H9 (cell line): ENCODE measurements around the gene NPHP4. TPM values are rescaled to one million over a fixed set of nuclear protein-coding genes. Genes with fewer than 3 reads are reported as not detected.
A peak's percentile ranks its signal among the peaks of the same experiment; 100 is the strongest.

ENCODE experiments used
- DNase-seq: peaks from one replicate; pipeline ENCODE4 v3.0.0-alpha.2; 2017
- H2AFZ ChIP-seq: one replicate; pipeline ENCODE4 v1.6.1; 2013; ENCODE audit warnings: mild to moderate bottlenecking, low read length, control low read depth, moderate library complexity
- H2AK5ac ChIP-seq: 2 replicates; pipeline ENCODE4 v1.6.1; 2013; ENCODE audit warnings: low read length, control low read depth, mixed read lengths; ENCODE audit not compliant: insufficient read length
- H2BK120ac ChIP-seq: one replicate; pipeline ENCODE4 v1.6.1; 2013; ENCODE audit warnings: low read depth, mild to moderate bottlenecking, low read length, control low read depth, inconsistent platforms; ENCODE audit not compliant: poor library complexity, severe bottlenecking
- H2BK12ac ChIP-seq: 2 replicates; pipeline ENCODE4 v1.6.1; 2013; ENCODE audit warnings: low read length, control low read depth, mixed read lengths, low read depth; ENCODE audit not compliant: insufficient read length
- H2BK15ac ChIP-seq: 2 replicates; pipeline ENCODE4 v1.6.1; 2013; ENCODE audit warnings: low read depth, low read length, control low read depth
- H2BK20ac ChIP-seq: one replicate; pipeline ENCODE4 v1.6.1; 2013; ENCODE audit warnings: low read depth, mild to moderate bottlenecking, low read length, control low read depth, inconsistent platforms; ENCODE audit not compliant: poor library complexity, severe bottlenecking
- H2BK5ac ChIP-seq: 2 replicates; pipeline ENCODE4 v1.6.1; 2013; ENCODE audit warnings: low read length, control low read depth, mixed read lengths; ENCODE audit not compliant: insufficient read length
- H3K14ac ChIP-seq: 2 replicates; pipeline ENCODE4 v1.6.1; 2013; ENCODE audit warnings: low read length, control low read depth; ENCODE audit not compliant: insufficient read depth
- H3K18ac ChIP-seq: 2 replicates; pipeline ENCODE4 v1.6.1; 2013; ENCODE audit warnings: low read depth, mild to moderate bottlenecking, mixed read lengths, low read length, control low read depth; ENCODE audit not compliant: insufficient read length
- H3K23ac ChIP-seq: 2 replicates; pipeline ENCODE4 v1.6.1; 2013; ENCODE audit warnings: low read length, control low read depth, mixed read lengths, low read depth; ENCODE audit not compliant: insufficient read length
- H3K23me2 ChIP-seq: 2 replicates; pipeline ENCODE4 v1.6.1; 2013; ENCODE audit warnings: low read depth, mild to moderate bottlenecking, mixed read lengths, low read length, control low read depth; ENCODE audit not compliant: insufficient read length, poor library complexity, severe bottlenecking
- H3K27ac ChIP-seq: 2 replicates; pipeline ENCODE4 v1.5.1; 2013; ENCODE audit warnings: low read length, control low read depth, mixed read lengths, low read depth; ENCODE audit not compliant: insufficient read length
- H3K27me3 ChIP-seq: 2 replicates; pipeline ENCODE4 v1.6.1; 2013; ENCODE audit warnings: low read length, control low read depth, inconsistent platforms; ENCODE audit not compliant: insufficient read depth
- H3K4ac ChIP-seq: 2 replicates; pipeline ENCODE4 v1.6.1; 2013; ENCODE audit warnings: low read depth, mild to moderate bottlenecking, control low read depth, inconsistent platforms, low read length, moderate library complexity
- H3K4me1 ChIP-seq: 2 replicates; pipeline ENCODE4 v1.6.1; 2013; ENCODE audit warnings: low read length, control low read depth, inconsistent platforms; ENCODE audit not compliant: insufficient read depth
- H3K4me2 ChIP-seq: 2 replicates; pipeline ENCODE4 v1.6.1; 2013; ENCODE audit warnings: low read length, control low read depth, mixed read lengths; ENCODE audit not compliant: insufficient read length, insufficient read depth
- H3K56ac ChIP-seq: 2 replicates; pipeline ENCODE4 v1.6.1; 2013; ENCODE audit warnings: low read depth, mild to moderate bottlenecking, mixed read lengths, low read length, control low read depth; ENCODE audit not compliant: insufficient read length
- H3K79me1 ChIP-seq: 2 replicates; pipeline ENCODE4 v1.6.1; 2013; ENCODE audit warnings: low read depth, mild to moderate bottlenecking, moderate library complexity, low read length, control low read depth, inconsistent platforms; ENCODE audit not compliant: insufficient read depth, poor library complexity, severe bottlenecking
- H3K79me2 ChIP-seq: 2 replicates; pipeline ENCODE4 v1.6.1; 2013; ENCODE audit warnings: low read length, control low read depth, inconsistent platforms; ENCODE audit not compliant: insufficient read depth
- H3K9ac ChIP-seq: 2 replicates; pipeline ENCODE4 v1.6.1; 2013; ENCODE audit warnings: low read length, control low read depth, mixed read lengths; ENCODE audit not compliant: insufficient read length; ENCODE audit errors: extremely low read depth
- H3K9me3 ChIP-seq: one replicate; pipeline ENCODE4 v1.6.1; 2013; ENCODE audit warnings: low read depth, low read length, inconsistent platforms; ENCODE audit not compliant: control insufficient read depth
- H3T11ph ChIP-seq: one replicate; pipeline ENCODE4 v1.6.1; 2013; ENCODE audit warnings: mild to moderate bottlenecking, low read length, control low read depth, inconsistent platforms
- H4K20me1 ChIP-seq: one replicate; pipeline ENCODE4 v1.6.1; 2013; ENCODE audit not compliant: control insufficient read depth, insufficient read length, insufficient read depth
- H4K5ac ChIP-seq: 2 replicates; pipeline ENCODE4 v1.6.1; 2013; ENCODE audit warnings: low read depth, mild to moderate bottlenecking, mixed read lengths, low read length, control low read depth; ENCODE audit not compliant: insufficient read length
- H4K8ac ChIP-seq: replicated peaks from 2 replicates; pipeline ENCODE4 v1.6.1; 2013; ENCODE audit warnings: low read length, control low read depth, mixed read lengths, low read depth; ENCODE audit not compliant: insufficient read length
- H4K91ac ChIP-seq: 2 replicates; pipeline ENCODE4 v1.6.1; 2013; ENCODE audit warnings: low read depth, mild to moderate bottlenecking, moderate library complexity, mixed read lengths, low read length, control low read depth; ENCODE audit not compliant: insufficient read length
- H3K27ac Mint-ChIP-seq, 3 experiments: 2 replicates in 2 of 3; 3 replicates in 1 of 3; pipeline ENCODE4 v1.8.0; 2020 to 2021; ENCODE audit warnings: mixed read lengths in 3 of 3, mild to moderate bottlenecking in 1 of 3, moderate library complexity in 1 of 3
- H3K27me3 Mint-ChIP-seq: 2 replicates; pipeline ENCODE4 v1.8.0; 2021; ENCODE audit warnings: low read depth, mild to moderate bottlenecking, moderate library complexity, mixed read lengths
- H3K36me3 Mint-ChIP-seq, 3 experiments: 2 replicates in 2 of 3; 3 replicates in 1 of 3; pipeline ENCODE4 v1.8.0; 2020 to 2021; ENCODE audit warnings: low read depth in 3 of 3, mixed read lengths in 3 of 3; ENCODE audit not compliant: insufficient read depth in 1 of 3
- H3K4me1 Mint-ChIP-seq, 2 experiments: 2 replicates each; pipeline ENCODE4 v1.8.0; 2020; ENCODE audit warnings: mixed read lengths in 2 of 2
- H3K4me3 Mint-ChIP-seq, 2 experiments: 2 replicates in 1 of 2; 3 replicates in 1 of 2; pipeline ENCODE4 v1.8.0; 2020 to 2021; ENCODE audit warnings: mild to moderate bottlenecking in 2 of 2, mixed read lengths in 2 of 2, moderate library complexity in 1 of 2
- H3K9me3 Mint-ChIP-seq, 2 experiments: 2 replicates in 1 of 2; 3 replicates in 1 of 2; pipeline ENCODE4 v1.8.0; 2020; ENCODE audit warnings: mild to moderate bottlenecking in 2 of 2, mixed read lengths in 2 of 2, moderate library complexity in 1 of 2
- CTCF ChIP-seq: fragments of 200-600 bp; sonication (generic); conservative IDR thresholded peaks from 3 replicates; pipeline ENCODE4 v1.8.0; 2021; ENCODE audit warnings: antibody characterized with exemption, mild to moderate bottlenecking
- WGBS: extraction: QIAGEN DNeasy Blood & Tissue Kit; methylation state at CpG from one replicate; pipeline ENCODE4 v1.1.7; 2013; ENCODE audit warnings: missing lambda C conversion rate, low lambda C conversion rate, mixed read lengths; ENCODE audit not compliant: insufficient read length; ENCODE audit errors: extremely low coverage; 5-methylcytosine and 5-hydroxymethylcytosine counted together
- total RNA-seq: library from RNA; stranded (reverse); gene quantifications from 2 replicates; pipeline ENCODE4 v1.2.1, GENCODE V29; 2021

Gene NPHP4
- total RNA-seq, 1 experiment from 2014 or later, result 17.6 TPM

GRCh38 chr1:5990913-5991312 lies 1.3 kb downstream of the NPHP4 start:
- Histone ChIP-seq H2AFZ (no peak overlapping the region), H3K4ac (no peak overlapping the region), H3K23ac (no peak overlapping the region), H4K91ac (no peak overlapping the region), H4K20me1 (no peaks in the 10 kb centered on the region), H3T11ph (no peak overlapping the region), H3K56ac (no peak overlapping the region), H3K79me2 (0 out of 2 replicates have a peak, but pooled peaks cover 2% of the 10 kb centered on the region), H3K27ac (no peak overlapping the region), H4K5ac (no peak overlapping the region), H3K27me3 (no peaks in the 10 kb centered on the region; the same call in 1 of the 2 replicates), H3K79me1 (no peaks in the 10 kb centered on the region), H2BK5ac (no peak overlapping the region), H2BK12ac (no peak overlapping the region), H3K14ac (no peak overlapping the region), H2BK15ac (no peak overlapping the region), H3K23me2 (peaks cover 14% of the 10 kb centered on the region), H3K9ac (no peak overlapping the region), H4K8ac (no peak overlapping the region), H3K9me3 (no peaks in the 10 kb centered on the region), H2AK5ac (no peak overlapping the region), H2BK20ac (no peak overlapping the region), H3K18ac (no peak overlapping the region), H2BK120ac (no peak overlapping the region), H3K4me2 (peak overlapping the region; percentile 56), H3K4me1 (no peaks in the 10 kb centered on the region)
- peaks cover 32% of the 10 kb centered on the region for H3K27me3 Mint-ChIP-seq
- TF ChIP-seq CTCF, result no peak
- H3K4me3 Mint-ChIP-seq, result peak overlapping the region; percentile 75 to 92
- no peaks in the 10 kb centered on the region for H3K9me3 Mint-ChIP-seq
- no peak for DNase-seq
- peaks cover 0 to 3% (median 3%) of the 10 kb centered on the region in 3 experiments; a peak in 2 of 7 replicates for H3K36me3 Mint-ChIP-seq
- peaks cover 22 to 29% of the 10 kb centered on the region in 2 experiments for H3K4me1 Mint-ChIP-seq
- WGBS, result no CpG with 5 or more reads among the region's 10 CpGs
- peak overlapping the region in 1 of 3 experiments; percentile 64; a peak in 2 of 7 replicates for H3K27ac Mint-ChIP-seq
